ENCODE data around the gene MDH2. TPM values are rescaled to one million over a fixed set of nuclear protein-coding genes. Genes with fewer than 3 reads are reported as not detected.

The MDH2 gene
- total and polyA plus RNA-seq, 7 donors = 73.1 to 214 (median 90.3) TPM

DNA sequence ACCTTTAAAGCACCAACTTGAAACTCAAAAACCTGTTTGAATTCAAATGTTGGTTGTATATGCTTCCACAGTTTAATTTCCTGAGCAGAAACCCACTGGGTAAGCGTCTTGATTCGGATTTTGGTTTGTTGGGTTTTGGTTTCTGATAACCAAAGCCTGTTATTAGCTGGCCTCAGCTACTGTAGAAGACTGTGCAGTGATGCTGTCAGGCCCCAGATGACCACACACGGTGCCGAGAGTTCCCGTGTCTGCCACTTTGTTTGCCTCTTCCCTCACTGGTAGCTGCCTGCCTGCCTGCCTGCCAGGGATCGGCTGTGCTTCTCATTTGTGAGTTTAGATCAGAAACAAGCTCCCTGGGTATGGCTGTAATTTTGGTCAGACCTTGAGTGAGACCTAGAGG lies 5.6 kb downstream of the MDH2 start:
- 77 to 84% methylated on average over 6 of the region's 6 CpGs for WGBS, 2 donors
- TF ChIP-seq EP300 (IDR thresholded peaks at IDR 0.05) (no peak), POLR2A (IDR thresholded peaks at IDR 0.05) (no peak)
- TF ChIP-seq, protein P1, sequence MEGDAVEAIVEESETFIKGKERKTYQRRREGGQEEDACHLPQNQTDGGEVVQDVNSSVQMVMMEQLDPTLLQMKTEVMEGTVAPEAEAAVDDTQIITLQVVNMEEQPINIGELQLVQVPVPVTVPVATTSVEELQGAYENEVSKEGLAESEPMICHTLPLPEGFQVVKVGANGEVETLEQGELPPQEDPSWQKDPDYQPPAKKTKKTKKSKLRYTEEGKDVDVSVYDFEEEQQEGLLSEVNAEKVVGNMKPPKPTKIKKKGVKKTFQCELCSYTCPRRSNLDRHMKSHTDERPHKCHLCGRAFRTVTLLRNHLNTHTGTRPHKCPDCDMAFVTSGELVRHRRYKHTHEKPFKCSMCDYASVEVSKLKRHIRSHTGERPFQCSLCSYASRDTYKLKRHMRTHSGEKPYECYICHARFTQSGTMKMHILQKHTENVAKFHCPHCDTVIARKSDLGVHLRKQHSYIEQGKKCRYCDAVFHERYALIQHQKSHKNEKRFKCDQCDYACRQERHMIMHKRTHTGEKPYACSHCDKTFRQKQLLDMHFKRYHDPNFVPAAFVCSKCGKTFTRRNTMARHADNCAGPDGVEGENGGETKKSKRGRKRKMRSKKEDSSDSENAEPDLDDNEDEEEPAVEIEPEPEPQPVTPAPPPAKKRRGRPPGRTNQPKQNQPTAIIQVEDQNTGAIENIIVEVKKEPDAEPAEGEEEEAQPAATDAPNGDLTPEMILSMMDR (IDR thresholded peaks at IDR 0.05) = no peak
- Histone ChIP-seq H3K27ac (peak overlapping the region in 3 of 4 donors; percentile 25 to 69 (median 51)), H3K9me3 (no peaks in the 10 kb centered on the region), H3K4me1 (peaks cover 0 to 47% (median 35%) of the 10 kb centered on the region in 4 donors), H3K36me3 (peaks cover 8 to 61% (median 13%) of the 10 kb centered on the region in 4 donors), H3K4me3 (no peak overlapping the region), H3K27me3 (no peaks in the 10 kb centered on the region)
- intact Hi-C loops (cut with DNase I) = no loop called here
- DNase-seq = no peak

DNA sequence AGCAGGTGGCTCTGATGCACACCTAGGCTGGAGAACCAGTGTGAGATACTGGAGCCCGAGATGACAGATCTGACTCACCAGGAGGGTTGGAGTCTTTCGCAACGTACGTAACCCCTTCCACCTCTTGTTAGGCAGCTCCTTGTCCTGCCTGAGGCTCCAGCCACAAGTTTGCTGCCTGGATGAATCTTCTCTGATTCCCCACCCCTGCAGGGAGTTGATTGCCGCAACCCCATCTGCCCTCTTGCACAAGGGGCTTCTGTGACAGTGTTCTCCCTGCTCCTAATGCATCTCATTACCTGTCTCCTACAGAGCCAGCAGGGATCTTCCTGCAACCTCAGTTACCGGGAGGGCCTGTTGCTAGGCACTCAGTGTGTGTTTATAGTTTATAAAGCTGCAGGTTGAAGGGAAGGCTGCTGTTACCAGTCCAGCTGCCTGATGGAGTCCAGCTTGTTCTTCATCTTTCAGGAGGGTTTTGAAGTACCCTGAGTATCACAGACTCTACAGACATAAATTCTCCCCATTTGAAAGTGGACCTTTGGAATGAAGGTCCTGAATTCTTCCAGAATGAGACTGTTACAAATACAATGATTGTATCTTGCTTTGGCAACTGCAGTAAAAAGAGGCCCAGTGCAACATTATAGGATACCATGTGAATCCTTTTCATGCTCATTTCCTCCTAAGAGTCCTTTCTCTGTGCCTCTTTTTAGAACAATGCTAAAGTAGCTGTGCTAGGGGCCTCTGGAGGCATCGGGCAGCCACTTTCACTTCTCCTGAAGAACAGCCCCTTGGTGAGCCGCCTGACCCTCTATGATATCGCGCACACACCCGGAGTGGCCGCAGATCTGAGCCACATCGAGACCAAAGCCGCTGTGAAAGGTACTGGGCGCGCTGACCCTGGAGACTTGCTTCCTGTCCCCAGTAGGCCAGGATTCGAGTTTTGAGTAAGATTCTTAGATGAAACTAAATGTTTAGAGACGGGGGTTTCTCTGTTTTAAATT lies 6.5 kb downstream of the MDH2 start:
- TF ChIP-seq POLR2AphosphoS5 (IDR thresholded peaks at IDR 0.05) = peak in 1 of 4 donors; percentile 9
- no peak for TF ChIP-seq POLR2A (IDR thresholded peaks at IDR 0.05)
- TF ChIP-seq, protein P1 (IDR thresholded peaks at IDR 0.05) = no peak
- no peak for TF ChIP-seq EP300 (IDR thresholded peaks at IDR 0.05)
- intact Hi-C loops (cut with DNase I) = no loop called here
- Histone ChIP-seq H3K9me3 (no peaks in the 10 kb centered on the region), H3K4me1 (peaks cover 0 to 38% (median 28%) of the 10 kb centered on the region in 4 donors), H3K4me3 (no peak overlapping the region), H3K27ac (peak overlapping the region; percentile 28 to 69 (median 43)), H3K27me3 (no peaks in the 10 kb centered on the region), H3K36me3 (peaks cover 17 to 70% (median 23%) of the 10 kb centered on the region in 4 donors)
- no peak for DNase-seq
- WGBS, 2 donors = 78 to 84% methylated on average over 18 of the region's 18 CpGs

DNA sequence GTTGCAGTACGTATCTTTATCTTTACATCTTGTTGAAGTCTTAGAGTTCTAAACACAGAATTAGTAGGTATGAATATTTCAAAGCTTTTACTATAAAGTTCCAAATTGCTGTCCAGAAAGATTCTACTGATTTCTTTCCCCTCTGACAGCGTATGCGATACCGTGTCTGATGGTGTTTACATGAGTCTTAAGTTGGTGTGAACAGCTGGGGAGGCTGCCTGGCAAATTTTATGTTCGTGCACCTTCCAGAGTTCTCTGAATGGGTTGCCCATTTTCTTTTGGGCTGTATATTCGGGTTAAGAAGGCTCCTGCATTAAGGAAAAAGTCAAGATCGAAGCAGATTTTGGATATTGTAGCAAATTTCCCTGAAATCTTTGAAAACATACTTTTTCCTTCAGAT lies 8.3 kb downstream of the MDH2 start:
- no peaks in the 10 kb centered on the region for H3K9me3 ChIP-seq
- H3K36me3 ChIP-seq = peaks cover 34 to 88% (median 41%) of the 10 kb centered on the region in 4 donors
- no peaks in the 10 kb centered on the region for H3K27me3 ChIP-seq
- intact Hi-C loops (cut with DNase I) = no loop called here
- no peak for DNase-seq
- TF ChIP-seq, protein P1 (IDR thresholded peaks at IDR 0.05) = no peak
- TF ChIP-seq POLR2AphosphoS5 (IDR thresholded peaks at IDR 0.05) (no peak), EP300 (IDR thresholded peaks at IDR 0.05) (no peak), POLR2A (IDR thresholded peaks at IDR 0.05) (no peak)
- WGBS, 2 donors = 81 to 86% methylated on average over 7 of the region's 7 CpGs
- no peak overlapping the region for H3K4me3 ChIP-seq
- peaks cover 0 to 28% (median 16%) of the 10 kb centered on the region in 4 donors for H3K4me1 ChIP-seq
- H3K27ac ChIP-seq = no peak overlapping the region

DNA sequence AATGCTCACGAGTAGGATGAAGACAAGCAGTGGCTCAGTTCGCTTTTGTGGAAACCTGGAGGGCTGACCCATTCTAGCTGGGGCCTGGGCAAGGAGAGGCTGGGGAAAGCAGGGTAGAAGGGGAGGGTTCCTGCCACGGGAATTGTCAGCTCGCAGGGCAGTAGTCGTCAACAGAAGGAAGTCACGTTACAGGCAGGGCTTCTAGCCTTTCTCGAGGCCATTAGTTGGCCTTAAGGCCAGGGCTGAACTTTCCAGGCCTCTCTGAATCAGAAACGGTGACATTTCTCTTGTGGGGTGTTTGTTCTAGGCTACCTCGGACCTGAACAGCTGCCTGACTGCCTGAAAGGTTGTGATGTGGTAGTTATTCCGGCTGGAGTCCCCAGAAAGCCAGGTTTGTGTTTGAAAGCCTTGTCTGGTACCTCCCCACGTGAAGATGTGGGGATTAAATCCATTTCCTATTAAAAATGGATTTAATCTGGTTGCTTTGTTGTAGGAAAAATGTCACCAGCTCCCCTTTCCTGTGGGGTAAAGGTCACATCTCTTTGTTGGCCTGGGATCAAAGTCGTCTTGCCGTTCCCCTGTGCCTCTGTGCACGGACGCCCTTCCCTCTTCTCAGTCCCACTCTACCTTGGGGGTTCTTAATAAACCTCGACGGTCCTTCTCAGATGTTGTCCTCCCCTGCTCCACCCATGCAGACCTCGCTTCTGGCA lies 9.4 kb downstream of the MDH2 start:
- no peaks in the 10 kb centered on the region for H3K9me3 ChIP-seq
- H3K4me1 ChIP-seq = peaks cover 0 to 28% (median 16%) of the 10 kb centered on the region in 4 donors
- intact Hi-C loops (cut with DNase I) = no loop called here
- no peak overlapping the region for H3K4me3 ChIP-seq
- peaks cover 34 to 91% (median 50%) of the 10 kb centered on the region in 4 donors for H3K36me3 ChIP-seq
- H3K27ac ChIP-seq = no peak overlapping the region
- DNase-seq = no peak
- TF ChIP-seq POLR2A (IDR thresholded peaks at IDR 0.05) (no peak), EP300 (IDR thresholded peaks at IDR 0.05) (no peak), POLR2AphosphoS5 (IDR thresholded peaks at IDR 0.05) (no peak)
- TF ChIP-seq, protein P1 (IDR thresholded peaks at IDR 0.05) = no peak
- 31 to 74% methylated on average over 18 of the region's 18 CpGs for WGBS, 2 donors
- H3K27me3 ChIP-seq = no peaks in the 10 kb centered on the region
